Right lung (tissue), 5 donors: ENCODE results near the gene THOP1. TPM values are rescaled to one million over a fixed set of nuclear protein-coding genes. Genes with fewer than 3 reads are reported as not detected.
"Not testable (repeated sequence)": the region's sequence is repeated elsewhere in the genome, so short reads cannot be mapped to it uniquely, and the experiment has no call there.

Experiments used
- DNase-seq, 2 donors: peaks; one replicate each; pipeline ENCODE4 v3.0.0-alpha.2; 2013
- polyA plus RNA-seq, 5 donors: library from polyadenylated mRNA; unstranded; fragments of 120-200 nt; gene quantifications; one replicate each; pipeline versions ENCODE4 v1.2.1 to v1.2.3, GENCODE V29; 2013; ENCODE audit warnings: inconsistent platforms in 1 of 5, low replicate concordance in 1 of 5; ENCODE audit not compliant: insufficient read length in 5 of 5, insufficient read depth in 1 of 5

The THOP1 gene
- polyA plus RNA-seq, 5 donors = 34.5 to 58.3 (median 38.7) TPM

- no peak for DNase-seq
These were observed 29.9 kb downstream of the THOP1 start for GRCh38 chr19:2815191-2815614.

- no peak for DNase-seq
These were observed 30.6 kb downstream of the THOP1 start for GRCh38 chr19:2815923-2816322.

GRCh38 chr19:2816641-2817040 lies 31.3 kb downstream of the THOP1 start:
- DNase-seq = no peak

- not testable (repeated sequence) for DNase-seq
These were observed 32.0 kb downstream of the THOP1 start for GRCh38 chr19:2817237-2817829.

GRCh38 chr19:2819540-2820111 lies 34.3 kb downstream of the THOP1 start, which contains the start of gene ZNF554:
Gene ZNF554, plus strand, starts transcription at chr19:2819868. Its CDS starts 204 bp downstream, at chr19:2820072.
- DNase-seq = peak; percentile 93 to 95

- DNase-seq = no peak
These were observed 34.9 kb downstream of the THOP1 start for GRCh38 chr19:2820112-2820702.

- DNase-seq = no peak
These were observed 37.5 kb downstream of the THOP1 start for GRCh38 chr19:2822846-2823245.

- no peak for DNase-seq
These were observed 38.3 kb downstream of the THOP1 start for GRCh38 chr19:2823646-2824045.

GRCh38 chr19:2824129-2824528 lies 38.8 kb downstream of the THOP1 start:
- DNase-seq = no peak

- no peak for DNase-seq
These were observed 41.7 kb downstream of the THOP1 start for GRCh38 chr19:2827022-2827421.

- no peak for DNase-seq
These were observed 42.7 kb downstream of the THOP1 start for GRCh38 chr19:2827840-2828489.

- DNase-seq = no peak
These were observed 49.1 kb downstream of the THOP1 start for GRCh38 chr19:2834294-2834871.

GRCh38 chr19:2837430-2837829 lies 52.1 kb downstream of the THOP1 start:
- DNase-seq = no peak

GRCh38 chr19:2840794-2841791 lies 55.8 kb downstream of the THOP1 start, which contains the start of gene ZNF555:
Gene ZNF555, plus strand, starts transcription at chr19:2841475. Its CDS starts 98 bp downstream, at chr19:2841573.
- DNase-seq = peak; percentile 99

- DNase-seq = no peak
These were observed 56.7 kb downstream of the THOP1 start for GRCh38 chr19:2841855-2842574.

- DNase-seq = no peak
These were observed 59.8 kb downstream of the THOP1 start for GRCh38 chr19:2845107-2845506.

- DNase-seq = no peak
These were observed 61.0 kb downstream of the THOP1 start for GRCh38 chr19:2846180-2846894.

GRCh38 chr19:2847507-2847906 lies 62.2 kb downstream of the THOP1 start:
- no peak for DNase-seq

- DNase-seq = no peak
These were observed 63.3 kb downstream of the THOP1 start for GRCh38 chr19:2848616-2849015.
